ENCODE data around the gene PMIS2. TPM values are rescaled to one million over a fixed set of nuclear protein-coding genes. Genes with fewer than 3 reads are reported as not detected.

The PMIS2 gene
- total and polyA plus RNA-seq, 7 donors, result not detected

GRCh38 chr19:35552534-35553384 is 33.2 kb upstream of the PMIS2 start:
- H3K27ac ChIP-seq, result no peak overlapping the region

GRCh38 chr19:35553385-35554000 is 32.5 kb upstream of the PMIS2 start:
- H3K4me1 ChIP-seq, result peaks cover 0 to 11% (median 10%) of the 10 kb centered on the region in 4 donors
- TF ChIP-seq POLR2A (IDR thresholded peaks at IDR 0.05), result no peak
- no peak for TF ChIP-seq POLR2AphosphoS5 (IDR thresholded peaks at IDR 0.05)
- TF ChIP-seq EP300 (IDR thresholded peaks at IDR 0.05), result no peak
- no peaks in the 10 kb centered on the region for H3K9me3 ChIP-seq
- H3K4me3 ChIP-seq, result no peak overlapping the region
- 70 to 74% methylated on average over 14 of the region's 14 CpGs for WGBS, 2 donors
- no peaks in the 10 kb centered on the region for H3K36me3 ChIP-seq
- no peak overlapping the region for H3K27ac ChIP-seq
- peaks cover 6 to 16% (median 11%) of the 10 kb centered on the region in 3 donors for H3K27me3 ChIP-seq
- no peak for DNase-seq
- intact Hi-C loops (cut with DNase I), result no loop called here

More at GRCh38 chr19:35552534-35553384, 33.2 kb upstream of the PMIS2 start:
- Histone ChIP-seq H3K4me3 (no peak overlapping the region), H3K27me3 (peaks cover 0 to 9% (median 4%) of the 10 kb centered on the region in 3 donors), H3K36me3 (peaks cover 0 to 5% (median 0%) of the 10 kb centered on the region in 4 donors), H3K4me1 (peaks cover 0 to 4% (median 3%) of the 10 kb centered on the region in 4 donors), H3K9me3 (no peaks in the 10 kb centered on the region)
- WGBS, 2 donors, result 65 to 76% methylated on average over 13 of the region's 13 CpGs
- DNase-seq, result no peak
- intact Hi-C loops (cut with DNase I), result no loop called here
- no peak for TF ChIP-seq CTCF (IDR thresholded peaks at IDR 0.05)
- TF ChIP-seq POLR2AphosphoS5 (IDR thresholded peaks at IDR 0.05), result no peak
- no peak for TF ChIP-seq EP300 (IDR thresholded peaks at IDR 0.05)
- TF ChIP-seq POLR2A (IDR thresholded peaks at IDR 0.05), result no peak

GRCh38 chr19:35554076-35554475 is 31.9 kb upstream of the PMIS2 start:
- no peaks in the 10 kb centered on the region for H3K36me3 ChIP-seq
- intact Hi-C loops (cut with DNase I), result no loop called here
- no peaks in the 10 kb centered on the region for H3K9me3 ChIP-seq
- no peak for TF ChIP-seq CTCF (IDR thresholded peaks at IDR 0.05)
- TF ChIP-seq POLR2AphosphoS5 (IDR thresholded peaks at IDR 0.05), result no peak
- no peak for TF ChIP-seq POLR2A (IDR thresholded peaks at IDR 0.05)
- TF ChIP-seq EP300 (IDR thresholded peaks at IDR 0.05), result no peak
- peaks cover 12 to 22% (median 17%) of the 10 kb centered on the region in 3 donors for H3K27me3 ChIP-seq
- H3K4me1 ChIP-seq, result peaks cover 0 to 14% (median 11%) of the 10 kb centered on the region in 4 donors
- no peak overlapping the region for H3K4me3 ChIP-seq
- DNase-seq, result no peak
- H3K27ac ChIP-seq, result no peak overlapping the region
- 57 to 73% methylated on average over 5 of the region's 5 CpGs for WGBS, 2 donors

- no peak for DNase-seq
- H3K4me3 ChIP-seq, result no peak overlapping the region
- H3K4me1 ChIP-seq, result peaks cover 0 to 14% (median 11%) of the 10 kb centered on the region in 4 donors
- peaks cover 13 to 36% (median 31%) of the 10 kb centered on the region in 3 donors for H3K27me3 ChIP-seq
- H3K27ac ChIP-seq, result no peak overlapping the region
- intact Hi-C loops (cut with DNase I), result no loop called here
- no peaks in the 10 kb centered on the region for H3K9me3 ChIP-seq
- 73 to 75% methylated on average over 30 of the region's 30 CpGs for WGBS, 2 donors
- H3K36me3 ChIP-seq, result no peaks in the 10 kb centered on the region
- no peak for TF ChIP-seq POLR2AphosphoS5 (IDR thresholded peaks at IDR 0.05)
- no peak for TF ChIP-seq CTCF (IDR thresholded peaks at IDR 0.05)
- no peak for TF ChIP-seq EP300 (IDR thresholded peaks at IDR 0.05)
- no peak for TF ChIP-seq POLR2A (IDR thresholded peaks at IDR 0.05)
These were observed 30.5 kb upstream of the PMIS2 start for GRCh38 chr19:35555301-35556005.
